DOHH2 (cell line): ENCODE data around the gene ZNF235.

Experiments
- H3F3A ChIP-seq: fragments of 200-600 bp; sonication (generic), shearing (Covaris generic); 2 replicates; pipeline ENCODE4 v1.6.0; 2016; ENCODE audit warnings: antibody characterized with exemption, mild to moderate bottlenecking; ENCODE audit not compliant: control insufficient read depth, insufficient read depth
- H3K27ac ChIP-seq: fragments of 200-600 bp; sonication (generic); 2 replicates; pipeline ENCODE4 v1.5.1; 2014; ENCODE audit warnings: low read depth, mild to moderate bottlenecking, low read length, moderate library complexity
- H3K27me3 ChIP-seq: fragments of 200-600 bp; sonication (generic); 2 replicates; pipeline ENCODE4 v1.6.1; 2014; ENCODE audit warnings: mild to moderate bottlenecking, low read length, mixed read lengths; ENCODE audit not compliant: control insufficient read depth
- H3K36me3 ChIP-seq: fragments of 200-600 bp; sonication (generic); 2 replicates; pipeline ENCODE4 v1.6.1; 2014; ENCODE audit warnings: mild to moderate bottlenecking, low read length, moderate library complexity, mixed read lengths; ENCODE audit not compliant: control insufficient read depth
- H3K4me1 ChIP-seq: fragments of 200-600 bp; sonication (generic); 2 replicates; pipeline ENCODE4 v1.6.1; 2014; ENCODE audit warnings: mild to moderate bottlenecking, low read length, mixed read lengths; ENCODE audit not compliant: control insufficient read depth
- H3K4me2 ChIP-seq: fragments of 200-600 bp; sonication (generic); 2 replicates; pipeline ENCODE4 v1.6.0; 2014; ENCODE audit warnings: mild to moderate bottlenecking, low read length, moderate library complexity
- H3K4me3 ChIP-seq: fragments of 200-600 bp; sonication (generic); 2 replicates; pipeline ENCODE4 v1.5.1; 2014; ENCODE audit warnings: mild to moderate bottlenecking, low read length, mixed read lengths
- H3K79me2 ChIP-seq: fragments of 200-600 bp; sonication (generic); 2 replicates; pipeline ENCODE4 v1.6.1; 2014; ENCODE audit warnings: mild to moderate bottlenecking, low read length, mixed read lengths; ENCODE audit not compliant: control insufficient read depth
- H3K9me2 ChIP-seq: fragments of 200-600 bp; sonication (generic); replicated peaks from 2 replicates; pipeline ENCODE4 v1.6.1; 2014; ENCODE audit warnings: mild to moderate bottlenecking, low read length, mixed read lengths; ENCODE audit not compliant: control insufficient read depth
- H3K9me3 ChIP-seq: fragments of 200-600 bp; sonication (generic); 2 replicates; pipeline ENCODE4 v1.6.1; 2014; ENCODE audit warnings: antibody characterized with exemption, low read length, mixed read lengths; ENCODE audit not compliant: control insufficient read depth, insufficient read depth
- H4K20me1 ChIP-seq: fragments of 200-600 bp; sonication (generic); 2 replicates; pipeline ENCODE4 v1.6.0; 2014; ENCODE audit warnings: low read depth, mild to moderate bottlenecking, antibody characterized with exemption, low read length, moderate library complexity; ENCODE audit not compliant: control insufficient read depth, insufficient read depth
- CTCF ChIP-seq: fragments of 200-600 bp; sonication (generic); IDR thresholded peaks from one replicate; pipeline ENCODE4 v1.5.1; 2014; ENCODE audit warnings: antibody characterized with exemption, mild to moderate bottlenecking, low read depth, low read length; ENCODE audit not compliant: poor library complexity, severe bottlenecking
- EZH2phosphoT487 ChIP-seq: fragments of 200-600 bp; sonication (generic); IDR thresholded peaks from 2 replicates; pipeline ENCODE4 v1.6.1; 2017; ENCODE audit warnings: borderline replicate concordance, mild to moderate bottlenecking, antibody characterized with exemption, low read length, moderate library complexity, mixed read lengths

Gene ZNF235

GRCh38 chr19:44260343-44260681, 44.5 kb downstream of the ZNF235 start:
- H3K4me3 ChIP-seq: peak overlapping the region; percentile 61
- H4K20me1 ChIP-seq: no peaks in the 10 kb centered on the region
- TF ChIP-seq CTCF (no peak), EZH2phosphoT487 (no peak)
- H3K4me2 ChIP-seq: peak overlapping the region; percentile 61; the same call in 1 of the 2 replicates
- H3K36me3 ChIP-seq: no peaks in the 10 kb centered on the region
- H3K27ac ChIP-seq: no peak overlapping the region
- H3K27me3 ChIP-seq: no peaks in the 10 kb centered on the region
- no peaks in the 10 kb centered on the region for H3K4me1 ChIP-seq
- no peaks in the 10 kb centered on the region for H3K79me2 ChIP-seq
- H3K9me3 ChIP-seq: no peaks in the 10 kb centered on the region
- H3K9me2 ChIP-seq: no peaks in the 10 kb centered on the region
- no peaks in the 10 kb centered on the region for H3F3A ChIP-seq

- H3K27ac ChIP-seq: no peak overlapping the region
- no peaks in the 10 kb centered on the region for H3K4me1 ChIP-seq
- no peaks in the 10 kb centered on the region for H3K9me2 ChIP-seq
- no peaks in the 10 kb centered on the region for H3F3A ChIP-seq
- H3K4me3 ChIP-seq: no peak overlapping the region; the same call in 1 of the 2 replicates
- TF ChIP-seq CTCF (no peak), EZH2phosphoT487 (no peak)
- H3K79me2 ChIP-seq: no peaks in the 10 kb centered on the region
- H4K20me1 ChIP-seq: no peaks in the 10 kb centered on the region
- H3K4me2 ChIP-seq: peak overlapping the region; percentile 61; the same call in 1 of the 2 replicates
- H3K36me3 ChIP-seq: no peaks in the 10 kb centered on the region
- no peaks in the 10 kb centered on the region for H3K27me3 ChIP-seq
- H3K9me3 ChIP-seq: no peaks in the 10 kb centered on the region; the same call in 1 of the 2 replicates
Observed at GRCh38 chr19:44258835-44259413, 45.9 kb downstream of the ZNF235 start.

GRCh38 chr19:44258136-44258535, 46.7 kb downstream of the ZNF235 start:
- H3K27me3 ChIP-seq: no peaks in the 10 kb centered on the region
- TF ChIP-seq EZH2phosphoT487 (no peak), CTCF (no peak)
- no peaks in the 10 kb centered on the region for H4K20me1 ChIP-seq
- H3K36me3 ChIP-seq: no peaks in the 10 kb centered on the region
- H3F3A ChIP-seq: no peaks in the 10 kb centered on the region
- H3K4me1 ChIP-seq: no peaks in the 10 kb centered on the region
- no peaks in the 10 kb centered on the region for H3K79me2 ChIP-seq
- no peaks in the 10 kb centered on the region; the same call in 1 of the 2 replicates for H3K9me3 ChIP-seq
- no peak overlapping the region for H3K4me3 ChIP-seq
- H3K27ac ChIP-seq: no peak overlapping the region
- no peaks in the 10 kb centered on the region for H3K9me2 ChIP-seq
- no peak overlapping the region for H3K4me2 ChIP-seq
